Measurements from ENCODE around the gene PHF14.
"Not testable (repeated sequence)": the region's sequence is repeated elsewhere in the genome, so short reads cannot be mapped to it uniquely, and the experiment has no call there.

The PHF14 gene

GRCh38 chr7:10981317-10981716, 7.6 kb downstream of the PHF14 start:
- DNase-seq: no peak

DNA sequence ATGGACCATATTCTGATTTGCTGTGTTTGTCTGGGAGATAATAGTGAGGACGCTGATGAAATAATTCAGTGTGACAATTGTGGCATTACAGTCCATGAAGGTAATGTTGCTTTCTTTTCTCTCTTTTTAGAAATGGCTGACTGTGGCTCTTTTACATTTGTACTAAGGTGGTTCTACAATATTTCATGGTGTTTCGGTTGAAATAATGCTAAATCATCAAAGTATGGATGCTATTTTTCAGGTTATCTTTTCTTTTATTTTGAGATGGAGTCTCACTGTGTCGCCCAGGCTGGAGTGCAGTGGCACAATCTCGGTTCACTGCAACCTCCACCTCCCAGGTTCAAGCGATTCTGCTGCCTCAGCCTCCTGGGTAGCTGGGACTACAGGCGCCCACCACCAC, 17.1 kb downstream of the PHF14 start:
- DNase-seq: not testable (repeated sequence)

GRCh38 chr7:10995482-10996166, 22.0 kb downstream of the PHF14 start:
- DNase-seq: not testable (repeated sequence)

- no peak for DNase-seq
Measured at GRCh38 chr7:10998996-10999757, 25.5 kb downstream of the PHF14 start.

DNA sequence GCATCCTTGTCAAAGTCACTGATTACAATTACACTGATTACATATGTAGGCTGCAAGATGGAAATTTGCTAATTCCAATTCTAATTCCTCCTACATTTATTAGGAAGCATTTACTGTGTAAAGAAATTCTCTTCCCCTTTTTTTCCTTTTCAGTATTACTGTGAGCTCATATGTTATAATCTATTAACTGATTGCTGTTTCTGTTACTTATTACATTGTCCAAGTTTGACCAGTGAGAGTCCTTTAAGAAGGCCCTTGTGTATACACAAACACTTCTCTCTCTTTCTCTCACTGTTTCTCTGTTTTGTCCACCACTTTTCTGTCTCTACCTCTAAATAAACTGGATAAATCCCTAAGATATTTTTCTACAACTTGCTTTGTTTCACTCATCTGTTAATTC, 31.5 kb downstream of the PHF14 start:
- DNase-seq: no peak

DNA sequence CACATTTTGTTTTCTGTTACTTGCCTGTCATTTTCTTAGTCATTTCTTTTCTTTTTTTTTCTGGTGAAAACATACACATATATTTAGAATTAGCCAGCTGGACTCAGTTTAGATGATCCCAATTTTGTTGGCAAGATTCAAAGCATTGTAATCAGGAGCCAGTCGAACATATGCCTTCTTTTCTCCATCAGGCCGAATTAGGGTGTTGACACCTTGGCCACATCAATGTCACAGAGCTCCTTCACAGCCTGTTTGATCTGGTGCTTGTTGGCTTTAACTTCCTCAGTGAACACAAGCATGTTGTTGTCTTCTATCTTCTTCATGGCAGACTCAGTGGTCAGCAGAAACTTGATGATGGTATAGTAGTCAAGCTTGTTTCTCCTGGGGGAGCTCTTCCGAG, 32.6 kb downstream of the PHF14 start:
- DNase-seq: no peak

- no peak for DNase-seq
Measured at GRCh38 chr7:11009631-11010030, 36.0 kb downstream of the PHF14 start.

DNA sequence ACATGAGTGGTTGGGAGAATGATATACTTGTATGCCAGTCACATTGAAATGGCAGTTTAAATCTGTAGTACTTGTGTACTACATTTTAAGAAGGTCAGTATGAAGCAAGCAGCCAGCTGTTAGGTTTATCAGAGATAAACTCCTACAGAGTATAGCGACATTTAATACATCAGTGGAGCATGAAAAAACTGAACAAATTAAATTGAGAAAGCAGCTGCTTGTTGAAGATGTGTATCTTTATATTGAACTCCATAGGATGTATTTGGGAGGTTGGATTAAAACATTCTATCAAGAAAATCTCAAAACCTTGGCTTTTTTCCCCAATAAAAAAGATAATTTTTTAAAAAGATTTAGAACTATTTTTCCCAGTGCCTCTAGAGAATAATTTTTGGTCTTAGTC, 47.8 kb downstream of the PHF14 start:
- no peak for DNase-seq

DNA sequence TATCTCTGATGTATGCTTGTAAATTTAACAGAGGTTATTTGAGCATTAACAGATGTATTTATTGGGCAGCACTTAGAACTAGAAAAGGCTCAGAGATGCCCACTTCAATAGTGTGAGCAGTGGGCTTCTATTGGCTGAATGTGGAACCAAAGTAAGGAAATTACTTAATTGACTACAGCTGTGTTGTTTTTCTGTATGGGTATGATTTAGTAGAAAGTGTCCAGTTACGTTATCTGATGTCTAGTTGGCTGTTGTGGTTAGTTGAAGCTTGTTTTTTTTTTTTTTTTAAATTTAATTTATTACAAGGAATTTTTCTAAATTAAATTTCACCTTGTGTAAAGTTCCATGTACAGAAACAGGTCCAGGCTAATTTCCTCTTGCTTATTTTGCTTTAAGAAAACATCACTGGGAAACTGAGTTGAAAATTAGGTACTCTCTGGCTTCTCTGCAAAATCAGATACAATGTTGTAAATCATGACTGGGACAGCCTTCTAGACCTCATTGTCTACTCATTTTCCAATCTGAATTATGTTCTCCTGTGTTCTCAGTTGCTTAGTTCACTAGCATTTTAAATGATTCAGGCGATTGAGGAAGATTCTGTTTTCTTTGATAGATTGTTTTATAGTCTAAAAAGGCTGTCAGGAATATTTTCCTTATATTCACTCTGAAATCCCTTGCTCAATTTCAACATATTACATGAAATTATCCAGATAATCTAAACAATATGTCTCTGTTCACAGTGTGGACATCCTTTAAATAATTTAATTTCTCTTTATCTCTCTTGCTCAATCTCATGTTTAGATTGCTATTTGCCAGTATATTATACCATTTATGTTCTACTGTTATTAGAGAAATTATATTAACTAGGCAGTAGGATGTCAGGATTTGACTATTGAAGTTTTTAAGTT, 53.0 kb downstream of the PHF14 start:
- peak; percentile 16 for DNase-seq

DNA sequence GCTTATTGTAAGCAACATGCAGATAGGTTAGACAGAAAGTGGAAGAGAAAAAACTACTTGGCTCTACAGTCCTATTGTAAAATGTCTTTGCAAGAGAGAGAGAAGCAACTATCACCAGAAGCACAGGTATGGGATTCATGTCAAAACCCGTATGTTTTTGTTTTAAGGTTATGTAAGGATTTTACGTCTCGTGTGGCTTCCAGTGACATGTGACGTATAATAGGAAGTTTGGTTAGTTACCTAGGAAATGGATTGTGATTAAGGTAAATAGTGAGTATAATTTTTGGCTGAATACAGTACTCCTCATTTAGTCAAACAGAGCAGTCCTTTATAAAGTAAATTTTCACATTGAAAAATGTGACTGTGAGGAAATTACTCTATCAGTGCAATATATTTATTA, 62.0 kb downstream of the PHF14 start:
- DNase-seq: no peak

- no peak for DNase-seq
Measured at GRCh38 chr7:11039974-11040373, 66.3 kb downstream of the PHF14 start.

GRCh38 chr7:11054033-11054432, 80.4 kb downstream of the PHF14 start:
- no peak for DNase-seq

- no peak for DNase-seq
Measured at GRCh38 chr7:11060893-11061292, 87.2 kb downstream of the PHF14 start.

GRCh38 chr7:11062110-11062509, 88.4 kb downstream of the PHF14 start:
- no peak for DNase-seq

DNA sequence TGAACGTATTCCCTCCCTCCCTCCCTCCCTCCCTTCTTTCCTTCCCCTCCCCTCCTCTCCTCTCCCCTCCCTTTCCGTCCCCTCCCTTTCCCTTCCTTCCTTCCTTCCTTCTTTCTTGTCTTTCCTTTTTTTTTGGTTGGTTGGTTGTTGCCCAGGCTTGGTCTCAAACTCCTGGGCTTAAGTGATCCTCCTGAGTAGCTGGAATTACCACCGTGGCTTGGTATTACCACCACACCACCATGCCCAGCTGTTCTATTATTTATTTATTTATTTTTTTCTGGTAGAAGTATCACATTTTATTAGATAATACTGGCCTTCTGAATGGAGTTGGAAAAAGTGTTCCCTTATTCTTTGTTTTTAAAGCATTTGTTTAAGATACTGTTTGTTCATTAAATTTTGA, 95.9 kb downstream of the PHF14 start:
- no peak for DNase-seq

GRCh38 chr7:11077816-11078215, 104.1 kb downstream of the PHF14 start:
- no peak for DNase-seq

DNA sequence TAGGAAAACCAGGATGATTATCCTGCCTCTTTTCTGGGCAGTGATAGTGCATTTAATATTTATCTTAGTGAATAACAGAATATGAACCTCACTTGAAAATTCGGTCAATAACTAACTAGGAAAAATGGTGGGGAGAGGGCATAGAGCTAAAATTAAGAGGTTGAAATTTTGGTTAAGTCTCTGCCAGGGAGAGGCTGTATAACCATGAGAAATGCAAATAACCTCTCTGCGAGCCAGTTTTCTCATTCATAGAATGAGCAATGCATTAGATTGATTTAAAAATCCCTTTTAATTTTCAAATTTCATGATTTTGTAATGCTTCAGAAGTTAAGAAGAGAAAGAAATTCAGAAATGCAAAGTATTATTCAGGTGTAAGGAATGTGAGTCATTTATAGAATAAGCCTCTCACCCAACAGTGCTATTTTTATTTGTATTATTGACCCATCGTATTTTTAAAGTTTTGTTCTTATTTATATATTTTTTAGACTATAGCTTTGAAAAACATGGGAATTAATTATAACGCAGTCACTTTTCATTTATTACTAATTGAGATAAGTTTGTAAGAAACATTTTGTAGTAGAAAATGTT, 104.7 kb downstream of the PHF14 start:
- DNase-seq: no peak

DNA sequence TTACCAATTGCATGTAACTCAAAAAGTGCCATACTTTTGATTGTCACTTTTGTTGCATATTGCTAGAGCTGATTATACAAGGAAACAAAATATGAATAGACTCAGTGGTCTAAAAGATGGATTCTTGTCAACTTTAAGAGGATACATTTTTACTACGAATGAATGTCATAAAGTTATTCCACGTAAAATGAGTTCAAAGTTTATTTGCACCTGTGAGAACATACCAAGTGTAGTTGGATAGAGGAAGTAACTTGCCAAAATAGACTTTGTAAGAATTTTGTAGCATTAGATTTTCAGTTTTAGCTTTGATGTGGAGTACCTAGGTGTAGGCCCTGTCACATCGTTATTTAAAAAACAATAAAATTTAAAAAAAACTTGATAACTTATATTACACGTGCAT, 106.2 kb downstream of the PHF14 start:
- no peak for DNase-seq

GRCh38 chr7:11082121-11082520, 108.4 kb downstream of the PHF14 start:
- no peak for DNase-seq

GRCh38 chr7:11082552-11083213, 109.0 kb downstream of the PHF14 start:
- no peak for DNase-seq

DNA sequence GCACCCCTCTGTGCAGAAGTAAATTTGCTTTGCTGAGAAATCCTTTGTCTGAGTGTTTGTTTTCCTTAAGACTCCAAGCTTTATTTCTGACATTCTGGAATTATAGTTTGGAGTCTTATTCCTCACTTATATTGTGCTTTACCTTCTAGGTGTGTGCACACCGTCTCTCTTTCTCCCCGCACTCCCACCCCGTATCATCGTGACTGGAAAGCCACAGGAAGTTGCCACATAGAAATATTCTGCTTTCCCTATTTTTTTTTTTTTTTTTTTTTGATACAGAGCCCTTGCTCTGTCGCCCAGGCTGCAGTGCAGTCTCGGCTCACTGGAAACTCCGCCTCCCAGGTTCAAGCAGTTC, 109.5 kb downstream of the PHF14 start:
- no peak for DNase-seq

DNA sequence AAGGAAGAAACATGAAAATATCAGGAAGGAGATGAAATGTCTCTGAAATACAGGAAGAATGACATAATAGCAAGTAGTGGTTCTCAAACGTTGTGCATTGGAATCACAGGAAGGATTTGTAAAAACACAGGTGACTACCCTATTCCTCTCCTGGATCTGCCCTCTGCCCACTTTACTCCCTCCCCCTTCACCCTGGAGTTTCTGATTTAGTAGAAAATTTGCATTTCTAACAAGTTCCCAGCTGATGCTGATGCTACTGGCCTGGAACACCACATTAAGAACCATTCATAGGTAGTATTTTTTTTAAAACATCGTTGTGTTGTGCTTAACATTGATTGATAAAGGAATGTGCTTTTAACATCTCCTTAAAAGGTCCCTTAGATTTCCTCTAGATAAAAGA, 130.9 kb downstream of the PHF14 start:
- DNase-seq: no peak

GRCh38 chr7:11109659-11110058, 136.0 kb downstream of the PHF14 start:
- DNase-seq: no peak
